ENCODE results near the gene UNC50.
A peak's percentile ranks its signal among the peaks of the same experiment; 100 is the strongest.
"Not testable (repeated sequence)": the region's sequence is repeated elsewhere in the genome, so short reads cannot be mapped to it uniquely, and the experiment has no call there.

UNC50 gene

GRCh38 chr2:98615481-98615880 lies 7.1 kb downstream of the UNC50 start:
- no peak for DNase-seq

- no peak for DNase-seq
Observed at GRCh38 chr2:98617149-98617548, 8.8 kb downstream of the UNC50 start.

GRCh38 chr2:98623657-98624056 lies 15.3 kb downstream of the UNC50 start:
- no peak for DNase-seq

- no peak for DNase-seq
Observed at GRCh38 chr2:98632351-98632750, 24.0 kb downstream of the UNC50 start.

GRCh38 chr2:98634406-98635092 lies 26.2 kb downstream of the UNC50 start:
- DNase-seq = peak; percentile 52

- DNase-seq = peak; percentile 39
Observed at GRCh38 chr2:98637401-98638147, 29.2 kb downstream of the UNC50 start.

GRCh38 chr2:98643496-98644100 lies 35.2 kb downstream of the UNC50 start:
- no peak for DNase-seq

GRCh38 chr2:98647636-98648035 lies 39.2 kb downstream of the UNC50 start:
- DNase-seq = no peak

- no peak for DNase-seq
Observed at GRCh38 chr2:98648451-98648850, 40.1 kb downstream of the UNC50 start.

- DNase-seq = peak; percentile 79
Observed at GRCh38 chr2:98649135-98649991, 41.0 kb downstream of the UNC50 start.

GRCh38 chr2:98649992-98650375 lies 41.6 kb downstream of the UNC50 start:
- no peak for DNase-seq

- DNase-seq = no peak
Observed at GRCh38 chr2:98650998-98651397, 42.6 kb downstream of the UNC50 start.

- no peak for DNase-seq
Observed at GRCh38 chr2:98654699-98655495, 46.5 kb downstream of the UNC50 start.

GRCh38 chr2:98656800-98657199 lies 48.4 kb downstream of the UNC50 start:
- no peak for DNase-seq

GRCh38 chr2:98658816-98659490 lies 50.6 kb downstream of the UNC50 start:
- no peak for DNase-seq

GRCh38 chr2:98659491-98659840 lies 51.1 kb downstream of the UNC50 start:
- DNase-seq = not testable (repeated sequence)

GRCh38 chr2:98663511-98664090 lies 55.2 kb downstream of the UNC50 start:
- no peak for DNase-seq

GRCh38 chr2:98664323-98664722 lies 55.9 kb downstream of the UNC50 start:
- no peak for DNase-seq

- DNase-seq = no peak
Observed at GRCh38 chr2:98665677-98666076, 57.3 kb downstream of the UNC50 start.

Measured in activated CD4-positive, alpha-beta T cell treated with anti-CD3 and anti-CD28 coated beads, Interleukin-2, amount 50 U/mL, for 1 hour (primary cell).